ENCODE data around the gene GALE. TPM values are rescaled to one million over a fixed set of nuclear protein-coding genes. Genes with fewer than 3 reads are reported as not detected.

The GALE gene
- total RNA-seq, 2 experiments from 2014 or later = 19.7 to 23.1 TPM

DNA sequence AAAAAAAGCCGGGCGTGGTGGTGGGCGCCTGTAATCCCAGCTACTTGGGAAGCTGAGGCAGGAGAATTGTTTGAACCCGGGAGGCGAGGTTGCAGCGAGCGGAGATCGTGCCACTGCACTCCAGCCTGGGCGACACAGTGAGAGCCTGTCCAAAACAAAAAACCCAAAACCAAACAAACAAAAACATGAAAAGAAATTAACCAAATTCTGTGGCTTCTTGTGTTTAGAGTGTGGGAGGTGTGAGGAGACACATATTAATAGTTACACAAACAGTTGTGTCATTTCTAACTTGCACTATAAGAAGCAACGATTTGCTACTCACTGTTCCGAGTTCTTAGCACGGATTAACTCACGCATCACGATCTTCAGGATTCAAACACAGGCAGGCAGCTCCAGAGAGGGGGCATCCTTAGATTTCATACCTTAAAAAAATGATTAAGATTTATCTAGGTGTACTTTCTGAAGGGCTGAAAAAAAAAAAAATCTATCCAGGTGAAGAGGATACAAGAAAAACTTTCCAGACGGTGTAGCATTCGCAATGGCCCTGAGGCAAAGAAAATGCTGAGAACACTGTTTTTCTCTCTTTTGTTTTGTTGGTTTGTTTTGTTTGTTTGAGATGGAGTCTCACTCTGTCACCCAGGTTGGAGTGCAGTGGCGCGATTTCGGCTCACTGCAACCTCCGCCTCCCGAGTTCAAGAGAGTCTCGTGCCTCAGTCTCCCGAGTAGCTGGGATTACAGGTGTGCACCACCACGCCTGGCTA lies 25.4 kb upstream of the GALE start:
- H3K9me3 Mint-ChIP-seq = no peaks in the 10 kb centered on the region
- H3K27ac Mint-ChIP-seq = peak overlapping the region; percentile 92
- peak overlapping the region; percentile 91 for H3K4me3 Mint-ChIP-seq
- DNase-seq = peak; percentile 21
- intact Hi-C loops (cut with micrococcal nuclease) = loop anchor here (1.0 to 2.0 kb wide), 4 partner anchors 26 to 133 kb away; partner anchors contain the start of genes FUCA1, GALE, PITHD1 and PNRC2
- CTCF ChIA-PET = interaction anchor here (0.6 to 5.5 kb wide), 4 partner anchors 15 to 106 kb away, joined by 3 to 48 read pairs (median 3); partner anchors contain the start of gene FUCA1
- H3K4me1 Mint-ChIP-seq (ENCODE audit: low read depth) = peaks cover 15% of the 10 kb centered on the region
- H3K27me3 Mint-ChIP-seq (ENCODE audit: low read depth) = no peaks in the 10 kb centered on the region
- peaks cover 2% of the 10 kb centered on the region for H3K36me3 Mint-ChIP-seq (ENCODE audit: low read depth)

DNA sequence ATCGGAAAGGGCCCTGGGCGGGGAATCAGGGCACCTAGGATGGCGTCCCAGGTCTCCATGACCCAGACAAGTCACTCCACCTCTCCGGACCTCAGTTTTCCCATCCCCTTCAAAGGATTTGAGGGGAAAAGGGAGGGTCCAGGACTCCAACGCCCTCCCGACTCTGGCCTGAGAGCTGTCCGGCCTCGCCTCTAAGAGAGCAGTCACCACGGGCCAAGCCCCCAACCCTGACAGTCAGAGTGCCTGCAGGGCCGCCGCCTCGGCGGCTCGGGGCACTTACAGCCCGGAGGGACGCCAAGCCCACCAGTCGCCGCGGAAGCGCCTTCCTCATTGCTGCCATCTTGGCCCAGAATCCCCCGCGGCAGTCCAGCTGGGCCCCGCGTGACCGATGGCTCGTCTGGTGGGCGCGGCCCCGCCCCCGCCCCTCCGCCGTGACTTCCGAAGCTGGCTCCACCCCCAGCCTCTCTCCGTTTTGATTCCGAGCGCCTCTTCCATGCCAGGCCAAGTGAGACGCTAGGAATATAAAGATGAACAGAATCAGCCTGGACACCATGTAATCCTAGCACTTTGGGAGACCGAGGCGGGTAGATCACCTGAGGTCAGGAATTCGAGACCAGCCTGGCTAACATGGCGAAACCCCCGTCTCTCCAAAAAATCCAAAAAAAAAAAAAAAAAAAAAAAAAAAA lies 24.7 kb upstream of the GALE start, which contains the start of gene HMGCL:
Gene HMGCL (minus strand): TSS at position 354 of the 686 bp plus-strand sequence. CDS start 14 bp downstream, at position 340.
- intact Hi-C loops (cut with micrococcal nuclease) = loop anchor here (1.0 to 2.0 kb wide), 4 partner anchors 25 to 134 kb away; partner anchors contain the start of genes FUCA1, GALE, PITHD1 and PNRC2
- peak; percentile 92 for DNase-seq
- CTCF ChIA-PET = interaction anchor here (0.6 to 5.5 kb wide), 5 partner anchors 15 to 107 kb away, joined by 3 to 48 read pairs (median 3); partner anchors contain the start of gene FUCA1
- Mint-ChIP-seq H3K36me3 (ENCODE audit: low read depth) (peaks cover 2% of the 10 kb centered on the region), H3K4me1 (ENCODE audit: low read depth) (peaks cover 15% of the 10 kb centered on the region), H3K27ac (peak within 1 kb of the TSS; percentile 92), H3K9me3 (no peaks in the 10 kb centered on the region), H3K27me3 (ENCODE audit: low read depth) (no peaks in the 10 kb centered on the region), H3K4me3 (peak within 1 kb of the TSS; percentile 91)

DNA sequence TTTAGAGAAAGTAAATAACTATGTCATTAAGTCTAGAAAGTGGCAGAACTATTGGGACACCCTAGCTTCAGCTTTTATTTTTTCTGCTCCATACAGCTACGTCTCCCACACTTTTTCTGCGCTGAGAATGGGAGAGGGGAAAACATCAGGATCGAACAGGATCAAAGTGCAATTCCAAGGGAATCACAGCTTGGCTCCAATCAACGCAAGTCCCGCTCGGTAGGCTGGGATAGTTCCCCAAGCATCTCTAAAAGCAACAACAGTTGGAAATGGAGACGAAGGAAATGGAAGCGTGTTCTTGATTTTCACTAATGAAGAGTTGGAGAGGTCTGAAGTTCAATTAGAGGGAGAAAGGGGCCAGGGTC lies 24.1 kb upstream of the GALE start:
- peaks cover 15% of the 10 kb centered on the region for H3K4me1 Mint-ChIP-seq (ENCODE audit: low read depth)
- H3K27me3 Mint-ChIP-seq (ENCODE audit: low read depth) = no peaks in the 10 kb centered on the region
- H3K27ac Mint-ChIP-seq = peak overlapping the region; percentile 92
- intact Hi-C loops (cut with micrococcal nuclease) = loop anchor here (1.0 to 2.0 kb wide), 4 partner anchors 24 to 134 kb away; partner anchors contain the start of genes FUCA1, GALE, PITHD1 and PNRC2
- DNase-seq = no peak
- peak overlapping the region; percentile 91 for H3K4me3 Mint-ChIP-seq
- H3K9me3 Mint-ChIP-seq = no peaks in the 10 kb centered on the region
- peaks cover 2% of the 10 kb centered on the region for H3K36me3 Mint-ChIP-seq (ENCODE audit: low read depth)
- CTCF ChIA-PET = interaction anchor here (1.1 to 5.5 kb wide), 2 partner anchors 14 to 53 kb away, joined by 4 to 48 read pairs; no protein-coding TSS in a partner anchor

DNA sequence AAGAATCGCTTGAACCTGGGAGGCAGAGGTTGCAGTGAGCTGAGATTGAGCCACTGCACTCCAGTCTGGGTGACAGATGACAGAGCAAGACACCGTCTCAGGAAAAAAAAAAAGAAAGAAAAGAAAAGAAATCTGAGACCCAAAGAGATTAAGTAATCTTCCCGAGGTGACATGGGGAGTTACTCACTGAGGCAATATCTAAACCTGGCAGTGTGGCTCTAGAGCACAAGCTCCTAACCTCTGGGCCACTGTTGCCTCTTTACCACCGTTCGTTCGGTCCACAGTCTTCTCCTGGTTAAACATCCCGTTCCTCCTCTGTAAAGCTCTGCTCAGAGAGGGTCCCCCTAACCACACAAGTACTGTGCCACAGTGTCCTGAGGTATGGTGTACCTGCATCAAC lies 23.2 kb upstream of the GALE start:
- CTCF ChIA-PET = interaction anchor here (5.5 kb wide), 1 partner anchor 13 kb away, joined by 48 read pairs; no protein-coding TSS in a partner anchor
- intact Hi-C loops (cut with micrococcal nuclease) = loop anchor here (2.0 kb wide), 2 partner anchors 45 to 135 kb away; partner anchors contain the start of genes PITHD1 and PNRC2
- no peak for DNase-seq
- Mint-ChIP-seq H3K27ac (no peak overlapping the region), H3K4me1 (ENCODE audit: low read depth) (peaks cover 15% of the 10 kb centered on the region), H3K27me3 (ENCODE audit: low read depth) (no peaks in the 10 kb centered on the region), H3K4me3 (peak overlapping the region; percentile 38), H3K36me3 (ENCODE audit: low read depth) (peaks cover 2% of the 10 kb centered on the region), H3K9me3 (no peaks in the 10 kb centered on the region)

GRCh38 chr1:23817633-23818032 lies 17.1 kb upstream of the GALE start:
- Mint-ChIP-seq H3K36me3 (ENCODE audit: low read depth) (peaks cover 15% of the 10 kb centered on the region), H3K27ac (no peak overlapping the region), H3K4me3 (no peak overlapping the region), H3K9me3 (no peaks in the 10 kb centered on the region), H3K4me1 (ENCODE audit: low read depth) (peaks cover 5% of the 10 kb centered on the region), H3K27me3 (ENCODE audit: low read depth) (no peaks in the 10 kb centered on the region)
- DNase-seq = no peak
- CTCF ChIA-PET = interaction anchor here (0.8 to 1.7 kb wide), 2 partner anchors 8 to 99 kb away, joined by 3 to 5 read pairs; no protein-coding TSS in a partner anchor
- intact Hi-C loops (cut with micrococcal nuclease) = no loop called here

DNA sequence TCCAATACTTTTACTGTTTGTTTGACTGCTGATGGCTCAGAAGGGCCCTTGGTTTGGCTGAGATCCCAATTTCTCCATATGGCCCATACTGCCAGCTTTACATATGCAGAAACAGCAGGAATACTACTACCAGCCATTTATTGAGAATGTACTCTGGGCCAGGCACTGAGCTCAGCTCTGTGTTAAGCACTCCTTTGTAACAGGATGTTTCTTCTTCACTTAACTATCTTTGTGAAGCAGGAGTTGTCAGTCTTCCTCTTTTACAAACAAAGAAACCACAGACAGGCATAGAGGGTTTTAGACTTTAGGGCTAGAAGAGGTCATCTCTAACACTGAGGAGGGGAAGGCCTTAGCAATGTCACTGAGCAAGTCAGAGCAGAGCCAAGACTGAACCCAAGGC lies 16.4 kb upstream of the GALE start:
- no peak overlapping the region for H3K27ac Mint-ChIP-seq
- CTCF ChIA-PET = interaction anchor here (0.8 to 0.9 kb wide), 2 partner anchors 45 to 100 kb away, joined by 3 to 4 read pairs; no protein-coding TSS in a partner anchor
- DNase-seq = no peak
- H3K36me3 Mint-ChIP-seq (ENCODE audit: low read depth) = peaks cover 15% of the 10 kb centered on the region
- intact Hi-C loops (cut with micrococcal nuclease) = no loop called here
- no peaks in the 10 kb centered on the region for H3K27me3 Mint-ChIP-seq (ENCODE audit: low read depth)
- no peak overlapping the region for H3K4me3 Mint-ChIP-seq
- peaks cover 5% of the 10 kb centered on the region for H3K4me1 Mint-ChIP-seq (ENCODE audit: low read depth)
- H3K9me3 Mint-ChIP-seq = no peaks in the 10 kb centered on the region

GRCh38 chr1:23816361-23816760 lies 15.8 kb upstream of the GALE start:
- DNase-seq = no peak
- Mint-ChIP-seq H3K4me3 (no peak overlapping the region), H3K9me3 (no peaks in the 10 kb centered on the region), H3K27ac (no peak overlapping the region), H3K27me3 (ENCODE audit: low read depth) (no peaks in the 10 kb centered on the region), H3K36me3 (ENCODE audit: low read depth) (peaks cover 15% of the 10 kb centered on the region), H3K4me1 (ENCODE audit: low read depth) (peaks cover 5% of the 10 kb centered on the region)
- intact Hi-C loops (cut with micrococcal nuclease) = no loop called here
- CTCF ChIA-PET = interaction anchor here (0.9 to 1.1 kb wide), 2 partner anchors 45 to 50 kb away, joined by 3 to 4 read pairs; no protein-coding TSS in a partner anchor

DNA sequence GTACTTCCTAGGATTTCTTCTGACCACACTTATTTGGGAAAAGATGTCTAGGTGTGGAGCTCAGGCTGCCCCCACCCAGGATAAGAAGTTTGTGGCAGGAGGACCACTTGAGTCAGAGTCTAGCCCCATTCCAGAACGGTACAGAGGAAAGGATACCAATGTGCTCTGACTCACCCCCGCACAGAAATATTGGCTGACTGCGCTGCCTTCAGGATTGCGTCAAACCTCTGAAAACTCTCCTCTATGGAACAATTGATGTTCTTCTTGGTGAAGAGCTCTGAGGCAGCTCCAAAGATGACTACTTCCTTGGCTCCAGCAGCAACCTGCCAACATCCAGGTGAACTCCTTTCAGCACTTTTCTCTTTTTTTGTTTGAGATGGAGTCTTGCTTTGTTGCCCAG lies 13.5 kb upstream of the GALE start:
- no peaks in the 10 kb centered on the region for H3K9me3 Mint-ChIP-seq
- intact Hi-C loops (cut with micrococcal nuclease) = no loop called here
- H3K4me1 Mint-ChIP-seq (ENCODE audit: low read depth) = peaks cover 16% of the 10 kb centered on the region
- no peaks in the 10 kb centered on the region for H3K27me3 Mint-ChIP-seq (ENCODE audit: low read depth)
- H3K27ac Mint-ChIP-seq = no peak overlapping the region
- no peak overlapping the region for H3K4me3 Mint-ChIP-seq
- CTCF ChIA-PET = interaction anchor here (0.6 kb wide), 1 partner anchor 171 kb away, joined by 3 read pairs; no protein-coding TSS in a partner anchor
- peaks cover 15% of the 10 kb centered on the region for H3K36me3 Mint-ChIP-seq (ENCODE audit: low read depth)
- DNase-seq = no peak

DNA sequence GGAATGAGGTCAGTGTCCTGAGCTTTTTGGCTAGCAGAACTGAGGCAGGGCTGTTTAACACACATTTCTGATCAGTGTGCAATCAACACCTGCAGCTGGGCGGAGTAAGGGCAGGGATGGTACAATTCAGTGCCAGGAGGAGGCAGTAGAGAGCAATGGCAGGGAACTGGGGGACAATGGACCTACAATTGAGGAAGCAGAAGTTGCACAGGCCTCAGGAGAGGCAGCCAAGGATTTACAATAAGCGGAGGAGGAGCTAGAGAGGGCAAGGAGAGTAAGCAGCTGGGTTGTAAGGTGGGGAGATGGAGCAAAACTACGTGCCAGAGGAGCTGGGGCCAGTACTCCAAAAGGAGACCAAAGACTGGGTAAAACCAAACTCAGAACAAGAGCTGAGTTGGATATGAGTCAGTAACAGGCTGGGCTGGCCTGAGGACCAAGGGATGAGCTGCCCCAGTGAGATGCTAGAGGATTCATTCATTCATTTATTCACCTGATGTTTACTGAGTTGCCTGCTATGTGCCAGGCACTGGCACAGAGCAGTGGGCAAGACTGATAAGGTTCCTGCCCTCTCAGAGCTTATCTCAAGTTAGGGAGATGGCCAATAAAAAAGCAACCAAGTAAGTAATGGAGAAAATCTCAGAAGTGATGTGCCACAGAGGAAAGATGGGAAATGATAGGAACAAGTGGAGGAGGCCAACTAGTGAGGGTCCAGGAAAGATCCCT lies 10.4 kb upstream of the GALE start:
- intact Hi-C loops (cut with micrococcal nuclease) = loop anchor here (1.0 kb wide), 1 partner anchor 43 kb away; no protein-coding TSS in a partner anchor
- Mint-ChIP-seq H3K4me1 (ENCODE audit: low read depth) (peaks cover 10% of the 10 kb centered on the region), H3K4me3 (no peak overlapping the region), H3K36me3 (ENCODE audit: low read depth) (peaks cover 7% of the 10 kb centered on the region), H3K9me3 (no peaks in the 10 kb centered on the region), H3K27me3 (ENCODE audit: low read depth) (no peaks in the 10 kb centered on the region), H3K27ac (no peak overlapping the region)
- CTCF ChIA-PET = interaction anchor here (0.6 to 3.9 kb wide), 31 partner anchors 7 to 167 kb away, joined by 3 to 48 read pairs (median 4); partner anchors contain the start of genes FUCA1, GALE, HMGCL and LYPLA2
- DNase-seq = peak; percentile 66

DNA sequence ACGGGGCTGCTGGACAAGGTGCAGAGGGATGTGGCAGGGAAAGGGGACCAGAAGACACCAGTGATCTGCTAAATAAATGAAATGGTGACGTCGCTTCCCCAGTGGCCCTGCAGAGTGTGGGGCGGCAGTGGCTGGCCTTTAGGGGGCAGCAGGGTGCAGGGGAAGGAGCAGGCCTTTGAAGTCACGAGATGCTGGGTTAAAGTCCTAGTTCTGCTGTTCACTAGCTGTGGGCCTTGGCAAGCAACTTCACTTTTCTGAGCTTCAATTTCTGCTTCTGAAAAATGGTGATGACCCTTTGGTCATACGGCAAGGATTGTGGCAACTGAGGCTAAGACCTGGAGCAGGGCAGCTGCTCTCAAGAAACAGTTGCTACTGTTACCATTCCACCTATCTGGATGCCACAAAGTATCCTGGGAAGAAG lies 9.2 kb upstream of the GALE start:
- intact Hi-C loops (cut with micrococcal nuclease) = loop anchor here (1.0 kb wide), 3 partner anchors 45 to 107 kb away; partner anchors contain the start of gene FUCA1
- no peaks in the 10 kb centered on the region for H3K27me3 Mint-ChIP-seq (ENCODE audit: low read depth)
- DNase-seq = peak; percentile 90
- CTCF ChIA-PET = interaction anchor here (0.5 to 3.9 kb wide), 19 partner anchors 8 to 212 kb away, joined by 3 to 48 read pairs (median 4); partner anchors contain the start of genes CNR2, FUCA1, GALE and HMGCL
- H3K4me3 Mint-ChIP-seq = no peak overlapping the region
- H3K9me3 Mint-ChIP-seq = no peaks in the 10 kb centered on the region
- H3K36me3 Mint-ChIP-seq (ENCODE audit: low read depth) = peaks cover 6% of the 10 kb centered on the region
- H3K4me1 Mint-ChIP-seq (ENCODE audit: low read depth) = peaks cover 10% of the 10 kb centered on the region
- H3K27ac Mint-ChIP-seq = no peak overlapping the region

DNA sequence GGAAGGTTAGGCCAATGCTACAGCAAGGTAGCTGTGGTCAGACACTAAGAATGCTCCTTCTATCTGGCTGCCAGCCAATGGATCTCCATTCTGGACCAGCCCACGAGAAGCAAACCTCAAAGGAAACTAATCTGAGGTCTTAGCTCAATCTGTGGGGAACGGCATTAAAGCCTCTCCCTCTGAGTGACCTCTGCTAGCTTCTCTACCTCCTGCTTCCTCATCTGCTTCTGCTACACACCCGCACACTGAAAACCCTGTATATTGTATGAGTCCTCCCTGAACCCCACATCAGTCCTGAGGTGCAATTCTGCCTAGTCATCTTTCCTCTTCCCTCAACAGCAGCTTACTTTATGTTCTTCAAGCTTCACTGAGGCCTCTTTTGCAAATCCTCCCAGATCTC lies 6.9 kb upstream of the GALE start:
- CTCF ChIA-PET = interaction anchor here (0.8 to 1.5 kb wide), 3 partner anchors 15 to 154 kb away, joined by 3 to 4 read pairs (median 3); no protein-coding TSS in a partner anchor

More for the DNA sequence above, 6.9 kb upstream of the GALE start:
- no peaks in the 10 kb centered on the region for H3K9me3 Mint-ChIP-seq
- H3K36me3 Mint-ChIP-seq (ENCODE audit: low read depth) = peaks cover 2% of the 10 kb centered on the region
- no peaks in the 10 kb centered on the region for H3K27me3 Mint-ChIP-seq (ENCODE audit: low read depth)
- no peak for DNase-seq
- intact Hi-C loops (cut with micrococcal nuclease) = no loop called here
- no peak overlapping the region for H3K4me3 Mint-ChIP-seq
- peak overlapping the region; percentile 4 for H3K27ac Mint-ChIP-seq
- H3K4me1 Mint-ChIP-seq (ENCODE audit: low read depth) = peaks cover 10% of the 10 kb centered on the region

All from activated naive CD4-positive, alpha-beta T cell treated with anti-CD3 and anti-CD28 coated beads for 36 hours (primary cell).